ENCODE measurements around the gene MICALL1. TPM values are rescaled to one million over a fixed set of nuclear protein-coding genes. Genes with fewer than 3 reads are reported as not detected.
A peak's percentile ranks its signal among the peaks of the same experiment; 100 is the strongest.

The MICALL1 gene
- total and polyA plus RNA-seq, 2 donors from 2014 or later, result 9.6 to 30.9 TPM

DNA sequence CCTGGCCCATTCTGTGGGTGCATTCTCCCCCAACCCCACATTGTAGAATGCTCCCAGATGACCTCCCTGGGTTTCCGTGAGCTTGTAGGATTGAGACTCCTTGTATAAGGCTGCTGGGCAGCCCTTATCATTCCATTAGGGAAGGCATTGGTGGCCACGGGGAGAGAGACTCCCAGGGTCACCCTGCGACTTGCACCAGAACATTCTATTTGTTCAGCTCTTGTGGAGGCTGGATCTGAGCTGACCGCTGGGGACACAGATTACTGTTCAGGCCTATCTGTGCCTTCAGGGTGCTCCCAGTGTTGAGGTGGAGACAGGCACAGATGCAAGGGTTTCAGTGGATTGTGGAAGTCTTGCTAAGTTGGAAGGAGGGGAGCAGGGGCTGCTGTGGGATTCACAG lies 17.8 kb downstream of the MICALL1 start:
- FAIRE-seq (no peak), DNase-seq (no peak)
- Histone ChIP-seq H3K27me3 (ENCODE audit: control insufficient read depth, insufficient read depth, low read length) (no peaks in the 10 kb centered on the region), H3K9me3 (ENCODE audit: control insufficient read depth in 2 of 3, insufficient read depth in 1 of 3, low read length in 3 of 3) (no peaks in the 10 kb centered on the region), H3K4me3 (ENCODE audit: low read length in 3 of 3) (no peak overlapping the region), H3K9ac (ENCODE audit: low read length in 3 of 3) (no peak overlapping the region), H3K27ac (ENCODE audit: low read depth in 2 of 2, low read length in 2 of 2) (no peak overlapping the region), H3K4me1 (ENCODE audit: control insufficient read depth in 2 of 3, insufficient read depth in 2 of 3, low read depth in 1 of 3, low read length in 3 of 3) (no peaks in the 10 kb centered on the region), H3K36me3 (ENCODE audit: control insufficient read depth in 2 of 3, insufficient read depth in 3 of 3, low read length in 3 of 3) (peaks cover 3 to 11% (median 9%) of the 10 kb centered on the region in 3 donors)
- TF ChIP-seq, protein P1, sequence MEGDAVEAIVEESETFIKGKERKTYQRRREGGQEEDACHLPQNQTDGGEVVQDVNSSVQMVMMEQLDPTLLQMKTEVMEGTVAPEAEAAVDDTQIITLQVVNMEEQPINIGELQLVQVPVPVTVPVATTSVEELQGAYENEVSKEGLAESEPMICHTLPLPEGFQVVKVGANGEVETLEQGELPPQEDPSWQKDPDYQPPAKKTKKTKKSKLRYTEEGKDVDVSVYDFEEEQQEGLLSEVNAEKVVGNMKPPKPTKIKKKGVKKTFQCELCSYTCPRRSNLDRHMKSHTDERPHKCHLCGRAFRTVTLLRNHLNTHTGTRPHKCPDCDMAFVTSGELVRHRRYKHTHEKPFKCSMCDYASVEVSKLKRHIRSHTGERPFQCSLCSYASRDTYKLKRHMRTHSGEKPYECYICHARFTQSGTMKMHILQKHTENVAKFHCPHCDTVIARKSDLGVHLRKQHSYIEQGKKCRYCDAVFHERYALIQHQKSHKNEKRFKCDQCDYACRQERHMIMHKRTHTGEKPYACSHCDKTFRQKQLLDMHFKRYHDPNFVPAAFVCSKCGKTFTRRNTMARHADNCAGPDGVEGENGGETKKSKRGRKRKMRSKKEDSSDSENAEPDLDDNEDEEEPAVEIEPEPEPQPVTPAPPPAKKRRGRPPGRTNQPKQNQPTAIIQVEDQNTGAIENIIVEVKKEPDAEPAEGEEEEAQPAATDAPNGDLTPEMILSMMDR (IDR thresholded peaks at IDR 0.05; ENCODE audit: borderline replicate concordance, extremely low read depth, insufficient read depth), result no peak
- intact Hi-C loops (cut with DNase I), result no loop called here

DNA sequence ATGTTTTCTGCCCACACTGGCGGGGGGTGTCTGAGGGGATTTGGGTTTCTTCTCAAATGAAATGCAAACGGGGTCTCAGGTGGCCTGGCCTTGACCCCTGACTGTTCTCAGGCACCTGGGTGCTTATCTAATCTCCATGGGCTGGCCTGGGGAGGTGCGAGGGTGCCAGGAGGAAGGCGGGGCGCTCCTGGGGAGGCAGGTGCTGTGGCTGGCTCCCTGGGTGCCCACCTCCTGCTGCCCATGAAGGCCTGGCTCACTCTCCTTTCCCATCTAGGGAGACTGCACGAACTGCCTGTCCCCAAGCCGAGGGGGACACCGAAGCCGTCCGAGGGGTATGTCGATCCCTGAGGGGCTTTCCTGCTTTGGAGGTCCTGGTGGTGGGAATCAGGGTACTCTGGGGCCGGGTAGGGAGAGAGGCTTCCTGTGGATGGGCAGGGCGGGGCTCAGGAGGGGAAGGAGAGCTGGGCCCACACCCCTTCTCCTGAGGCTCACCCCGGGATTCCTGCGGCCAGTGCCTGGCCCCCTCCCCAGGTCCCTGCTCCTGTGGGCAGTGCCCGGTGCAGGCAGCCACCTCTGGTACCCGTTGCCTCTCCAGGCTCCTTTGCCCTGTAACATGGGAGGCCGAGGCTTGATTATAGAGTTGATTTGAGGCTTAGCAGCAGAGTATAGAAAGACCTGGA lies 18.4 kb downstream of the MICALL1 start:
- no peak for DNase-seq
- H3K4me1 ChIP-seq (ENCODE audit: control insufficient read depth in 2 of 3, insufficient read depth in 2 of 3, low read depth in 1 of 3, low read length in 3 of 3), result no peaks in the 10 kb centered on the region
- no peaks in the 10 kb centered on the region for H3K27me3 ChIP-seq (ENCODE audit: control insufficient read depth, insufficient read depth, low read length)
- intact Hi-C loops (cut with DNase I), result no loop called here
- no peak overlapping the region for H3K9ac ChIP-seq (ENCODE audit: low read length in 3 of 3)
- no peak overlapping the region for H3K27ac ChIP-seq (ENCODE audit: low read depth in 2 of 2, low read length in 2 of 2)
- no peaks in the 10 kb centered on the region for H3K9me3 ChIP-seq (ENCODE audit: control insufficient read depth in 2 of 3, insufficient read depth in 1 of 3, low read length in 3 of 3)
- TF ChIP-seq, protein P1 (IDR thresholded peaks at IDR 0.05; ENCODE audit: borderline replicate concordance, extremely low read depth, insufficient read depth), result no peak
- no peak overlapping the region for H3K4me3 ChIP-seq (ENCODE audit: low read length in 3 of 3)
- peaks cover 3 to 9% (median 8%) of the 10 kb centered on the region in 3 donors for H3K36me3 ChIP-seq (ENCODE audit: control insufficient read depth in 2 of 3, insufficient read depth in 3 of 3, low read length in 3 of 3)
- FAIRE-seq, result no peak

DNA sequence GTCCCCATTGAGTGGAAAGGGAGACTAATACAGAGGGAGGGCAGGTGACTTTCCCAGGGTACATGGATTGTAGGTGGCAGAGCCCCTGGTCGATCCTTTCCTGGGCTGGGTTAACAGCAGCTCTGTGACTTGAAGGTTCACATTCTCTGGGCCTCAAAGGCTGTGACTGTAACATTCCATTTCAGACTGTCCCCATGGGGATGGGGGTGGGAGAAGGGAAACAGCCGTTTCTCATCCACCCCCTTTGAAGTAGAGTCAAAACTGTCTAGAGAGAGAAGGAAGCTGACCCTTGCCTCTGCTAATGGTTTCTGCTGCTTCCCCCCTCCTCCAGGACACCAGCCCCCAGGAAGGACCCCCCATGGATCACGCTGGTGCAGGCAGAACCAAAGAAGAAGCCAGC lies 19.2 kb downstream of the MICALL1 start:
- H3K27ac ChIP-seq (ENCODE audit: low read depth in 2 of 2, low read length in 2 of 2), result no peak overlapping the region
- DNase-seq (peak in 3 of 5 donors; percentile 50 to 91 (median 52)), FAIRE-seq (no peak)
- no peaks in the 10 kb centered on the region for H3K27me3 ChIP-seq (ENCODE audit: control insufficient read depth, insufficient read depth, low read length)
- no peaks in the 10 kb centered on the region for H3K4me1 ChIP-seq (ENCODE audit: control insufficient read depth in 2 of 3, insufficient read depth in 2 of 3, low read depth in 1 of 3, low read length in 3 of 3)
- intact Hi-C loops (cut with DNase I), result no loop called here
- peaks cover 3 to 9% (median 8%) of the 10 kb centered on the region in 3 donors for H3K36me3 ChIP-seq (ENCODE audit: control insufficient read depth in 2 of 3, insufficient read depth in 3 of 3, low read length in 3 of 3)
- H3K9ac ChIP-seq (ENCODE audit: low read length in 3 of 3), result no peak overlapping the region
- no peak overlapping the region for H3K4me3 ChIP-seq (ENCODE audit: low read length in 3 of 3)
- no peaks in the 10 kb centered on the region for H3K9me3 ChIP-seq (ENCODE audit: control insufficient read depth in 2 of 3, insufficient read depth in 1 of 3, low read length in 3 of 3)
- TF ChIP-seq, protein P1 (IDR thresholded peaks at IDR 0.05; ENCODE audit: borderline replicate concordance, extremely low read depth, insufficient read depth), result no peak

All from kidney (tissue), 14 donors.